ENCODE data around the gene PLCD3. TPM values are rescaled to one million over a fixed set of nuclear protein-coding genes. Genes with fewer than 3 reads are reported as not detected.
"Not testable (repeated sequence)": the region's sequence is repeated elsewhere in the genome, so short reads cannot be mapped to it uniquely, and the experiment has no call there.

Gene PLCD3
- total RNA-seq, 4 donors from 2014 or later, result 1.5 to 90.8 (median 8.9) TPM

DNA sequence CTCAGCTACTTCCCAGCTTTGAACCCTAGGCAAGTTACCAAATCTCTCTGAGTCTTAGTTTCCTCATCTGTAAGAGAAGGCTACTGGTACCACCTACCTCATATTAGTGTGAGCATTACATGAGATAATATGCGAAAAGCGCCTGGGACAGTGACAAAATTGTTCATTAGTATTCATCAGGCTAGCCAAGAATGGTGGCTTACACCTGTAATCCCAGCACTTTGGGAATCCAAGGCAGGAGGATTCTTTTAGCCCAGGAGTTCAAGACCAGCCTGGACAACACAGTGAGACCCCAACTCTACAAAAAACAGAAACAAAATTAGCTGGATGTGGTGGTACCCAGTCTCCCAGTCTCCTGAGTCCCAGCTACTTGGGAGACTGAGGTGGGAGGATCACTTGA is 3.3 kb downstream of the PLCD3 start:
- Histone ChIP-seq H3K36me3 (no peaks in the 10 kb centered on the region), H3K4me3 (no peak overlapping the region), H3K27ac (peak overlapping the region; percentile 81 to 82), H3K27me3 (no peaks in the 10 kb centered on the region), H3K9me3 (no peaks in the 10 kb centered on the region), H3K4me1 (peaks cover 8 to 27% of the 10 kb centered on the region in 2 donors)
- DNase-seq, result no peak
- intact Hi-C loops (cut with DNase I; ENCODE audit: low total_unique reads), result no loop called here
- TF ChIP-seq, protein P1, sequence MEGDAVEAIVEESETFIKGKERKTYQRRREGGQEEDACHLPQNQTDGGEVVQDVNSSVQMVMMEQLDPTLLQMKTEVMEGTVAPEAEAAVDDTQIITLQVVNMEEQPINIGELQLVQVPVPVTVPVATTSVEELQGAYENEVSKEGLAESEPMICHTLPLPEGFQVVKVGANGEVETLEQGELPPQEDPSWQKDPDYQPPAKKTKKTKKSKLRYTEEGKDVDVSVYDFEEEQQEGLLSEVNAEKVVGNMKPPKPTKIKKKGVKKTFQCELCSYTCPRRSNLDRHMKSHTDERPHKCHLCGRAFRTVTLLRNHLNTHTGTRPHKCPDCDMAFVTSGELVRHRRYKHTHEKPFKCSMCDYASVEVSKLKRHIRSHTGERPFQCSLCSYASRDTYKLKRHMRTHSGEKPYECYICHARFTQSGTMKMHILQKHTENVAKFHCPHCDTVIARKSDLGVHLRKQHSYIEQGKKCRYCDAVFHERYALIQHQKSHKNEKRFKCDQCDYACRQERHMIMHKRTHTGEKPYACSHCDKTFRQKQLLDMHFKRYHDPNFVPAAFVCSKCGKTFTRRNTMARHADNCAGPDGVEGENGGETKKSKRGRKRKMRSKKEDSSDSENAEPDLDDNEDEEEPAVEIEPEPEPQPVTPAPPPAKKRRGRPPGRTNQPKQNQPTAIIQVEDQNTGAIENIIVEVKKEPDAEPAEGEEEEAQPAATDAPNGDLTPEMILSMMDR (IDR thresholded peaks at IDR 0.05), result no peak
- no peak for TF ChIP-seq POLR2A (IDR thresholded peaks at IDR 0.05)

DNA sequence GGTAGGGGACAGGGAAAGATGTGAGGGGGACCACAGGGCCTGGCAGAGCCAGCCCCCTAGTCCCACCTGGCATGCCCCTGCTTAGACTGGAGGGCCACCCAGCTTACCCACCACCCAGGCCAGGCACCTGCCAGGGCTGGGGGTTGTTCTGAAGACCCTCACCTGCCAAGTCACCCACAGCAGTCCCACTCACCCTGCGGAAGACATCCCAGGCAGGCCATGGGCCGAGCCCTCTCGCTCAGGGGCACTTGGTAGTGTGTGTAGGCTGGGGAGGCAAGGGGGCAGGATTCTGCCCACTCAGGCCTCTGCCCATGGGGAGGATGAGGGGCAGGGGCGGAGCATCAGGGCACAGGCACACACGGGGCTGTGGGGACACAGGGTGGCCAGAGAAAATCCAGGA is 4.0 kb downstream of the PLCD3 start:
- no peak for DNase-seq
- Histone ChIP-seq H3K4me3 (peak overlapping the region in 1 of 2 donors; percentile 11), H3K36me3 (no peaks in the 10 kb centered on the region), H3K27me3 (no peaks in the 10 kb centered on the region), H3K4me1 (peaks cover 5 to 30% of the 10 kb centered on the region in 2 donors), H3K9me3 (no peaks in the 10 kb centered on the region), H3K27ac (peak overlapping the region; percentile 81 to 82)
- TF ChIP-seq, protein P1 (IDR thresholded peaks at IDR 0.05), result no peak
- intact Hi-C loops (cut with DNase I; ENCODE audit: low total_unique reads), result no loop called here

DNA sequence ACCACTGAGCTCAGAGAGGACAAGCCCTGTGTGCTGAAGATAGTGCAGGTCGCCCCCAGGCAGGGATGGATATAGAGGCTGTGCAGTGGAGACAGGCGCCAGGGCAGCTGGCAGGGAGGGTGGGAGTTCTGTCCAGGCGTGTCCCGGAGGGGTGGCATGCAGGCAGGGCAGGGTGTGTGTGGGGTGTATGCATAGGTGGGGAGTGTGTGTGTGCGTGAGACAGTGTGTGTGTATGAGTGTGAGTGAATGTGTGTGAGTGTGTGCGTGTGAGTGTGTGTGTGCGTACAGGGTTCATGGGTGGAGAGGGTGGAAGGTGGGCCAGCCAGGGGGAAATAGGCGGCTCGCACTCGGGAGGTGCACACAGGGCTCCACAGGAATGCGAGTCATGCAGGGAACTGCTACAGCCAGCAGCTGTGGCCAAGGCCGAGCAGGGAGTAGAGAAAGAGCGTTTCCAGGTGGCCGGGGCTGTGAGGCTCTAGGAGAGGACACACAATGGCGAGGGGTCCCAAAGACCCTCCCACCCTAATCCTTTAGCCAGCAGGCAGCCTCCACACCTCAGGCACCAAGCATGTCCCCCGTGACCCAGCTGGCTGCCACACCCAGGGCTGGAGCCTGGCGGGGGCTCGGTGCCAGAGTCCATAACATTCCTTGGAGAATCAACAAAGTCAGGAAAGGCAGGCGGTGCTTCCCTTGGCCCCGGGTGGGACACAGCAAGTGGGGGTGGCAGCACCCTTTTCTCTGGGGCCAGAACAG is 4.6 kb downstream of the PLCD3 start:
- intact Hi-C loops (cut with DNase I; ENCODE audit: low total_unique reads), result no loop called here
- Histone ChIP-seq H3K36me3 (no peaks in the 10 kb centered on the region), H3K27ac (peak overlapping the region; percentile 81 to 82), H3K4me3 (peak overlapping the region in 1 of 2 donors; percentile 11), H3K27me3 (no peaks in the 10 kb centered on the region), H3K4me1 (peaks cover 5 to 30% of the 10 kb centered on the region in 2 donors), H3K9me3 (no peaks in the 10 kb centered on the region)
- TF ChIP-seq, protein P1 (IDR thresholded peaks at IDR 0.05), result no peak
- DNase-seq, result peak; percentile 67 to 72

DNA sequence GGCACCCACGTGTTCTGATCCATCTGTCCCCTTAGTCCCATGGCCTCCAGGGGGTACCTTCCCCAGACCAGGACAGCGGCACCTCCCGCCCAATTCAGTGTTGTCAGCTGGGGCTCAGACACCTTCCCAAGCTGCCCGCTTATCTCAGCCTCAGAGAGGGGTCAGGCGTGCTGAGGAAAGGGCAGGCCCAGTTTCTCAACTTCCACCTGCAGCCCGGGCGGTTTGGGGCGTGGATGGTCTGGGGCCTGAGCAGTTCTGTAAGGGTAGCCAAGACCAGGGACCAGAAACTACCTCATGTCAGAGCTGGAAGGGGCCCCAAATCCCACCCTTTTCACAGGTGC is 5.1 kb downstream of the PLCD3 start:
- no peaks in the 10 kb centered on the region for H3K27me3 ChIP-seq
- no peaks in the 10 kb centered on the region for H3K9me3 ChIP-seq
- TF ChIP-seq POLR2A (IDR thresholded peaks at IDR 0.05), result no peak
- TF ChIP-seq, protein P1 (IDR thresholded peaks at IDR 0.05), result no peak
- no peaks in the 10 kb centered on the region for H3K36me3 ChIP-seq
- H3K4me3 ChIP-seq, result no peak overlapping the region
- H3K27ac ChIP-seq, result peak overlapping the region; percentile 81 to 82
- no peak for DNase-seq
- intact Hi-C loops (cut with DNase I; ENCODE audit: low total_unique reads), result no loop called here
- H3K4me1 ChIP-seq, result peaks cover 5 to 30% of the 10 kb centered on the region in 2 donors

DNA sequence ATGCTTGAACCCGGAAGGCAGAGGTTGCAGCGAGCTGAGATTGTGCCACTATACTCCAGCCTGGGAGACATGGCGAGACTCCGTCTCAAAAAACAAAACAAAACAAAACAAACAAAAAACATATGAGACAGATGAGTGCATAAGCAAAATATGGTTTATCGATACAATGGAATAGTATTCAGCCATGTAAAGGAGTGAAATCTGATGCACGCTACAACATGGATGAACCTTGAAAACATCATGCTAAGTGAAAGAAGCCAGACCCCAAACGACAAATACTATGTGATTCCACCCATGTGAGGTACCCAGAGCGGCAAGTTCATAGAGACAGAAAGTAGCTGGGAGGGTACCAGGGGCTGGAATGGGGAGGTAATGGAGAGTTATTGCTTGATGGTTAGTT is 6.8 kb downstream of the PLCD3 start:
- Histone ChIP-seq H3K4me3 (no peak overlapping the region), H3K27ac (no peak overlapping the region), H3K9me3 (no peaks in the 10 kb centered on the region), H3K4me1 (peaks cover 5 to 22% of the 10 kb centered on the region in 2 donors), H3K36me3 (no peaks in the 10 kb centered on the region), H3K27me3 (no peaks in the 10 kb centered on the region)
- intact Hi-C loops (cut with DNase I; ENCODE audit: low total_unique reads), result no loop called here
- TF ChIP-seq, protein P1 (IDR thresholded peaks at IDR 0.05), result no peak
- no peak for TF ChIP-seq POLR2A (IDR thresholded peaks at IDR 0.05)
- DNase-seq, result no peak

DNA sequence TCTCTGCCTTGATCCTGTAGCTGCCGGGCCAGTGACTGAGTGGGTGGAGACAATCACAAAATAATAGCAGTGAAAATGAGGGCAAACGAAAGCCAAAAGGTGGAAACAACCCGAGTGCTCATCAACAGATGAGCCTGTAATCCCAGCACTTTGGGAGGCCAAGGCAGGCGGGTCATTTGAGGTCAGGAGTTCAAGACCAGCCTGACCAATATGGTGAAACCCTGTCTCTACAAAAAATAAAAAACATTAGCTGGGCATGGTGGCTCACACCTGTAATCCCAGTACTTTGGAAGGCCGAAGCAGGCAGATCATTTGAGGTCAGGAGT is 7.6 kb downstream of the PLCD3 start:
- H3K4me1 ChIP-seq, result peaks cover 5 to 22% of the 10 kb centered on the region in 2 donors
- H3K36me3 ChIP-seq; H3K9me3 ChIP-seq; DNase-seq; intact Hi-C loops (cut with DNase I; ENCODE audit: low total_unique reads); H3K27me3 ChIP-seq; H3K4me3 ChIP-seq: not testable (repeated sequence)
- H3K27ac ChIP-seq, result peak overlapping the region; percentile 68 to 88
